KMS-11 (cell line): ENCODE measurements around the gene APBB1IP.

ENCODE experiments used
- H2AFZ ChIP-seq: fragments of 200-600 bp; sonication (generic); 2 replicates; pipeline ENCODE4 v1.6.1; 2016; ENCODE audit warnings: antibody characterized with exemption, mixed run types, low read depth
- H3K27ac ChIP-seq: fragments of 200-600 bp; sonication (generic); 2 replicates; pipeline ENCODE4 v1.6.1; 2016; ENCODE audit warnings: mild to moderate bottlenecking, mixed run types
- H3K27me3 ChIP-seq: fragments of 200-600 bp; sonication (generic); 2 replicates; pipeline ENCODE4 v1.6.1; 2017; ENCODE audit warnings: mild to moderate bottlenecking, low read depth, mixed run types, moderate library complexity; ENCODE audit not compliant: insufficient read depth
- H3K36me3 ChIP-seq: fragments of 200-600 bp; sonication (generic); 2 replicates; pipeline ENCODE4 v1.6.1; 2017; ENCODE audit warnings: mild to moderate bottlenecking, mixed run types; ENCODE audit not compliant: insufficient read depth
- H3K4me1 ChIP-seq: fragments of 200-600 bp; sonication (generic); 2 replicates; pipeline ENCODE4 v1.6.1; 2016; ENCODE audit warnings: mild to moderate bottlenecking, low read depth, mixed run types; ENCODE audit not compliant: poor library complexity, severe bottlenecking
- H3K4me2 ChIP-seq: fragments of 200-600 bp; sonication (generic); 2 replicates; pipeline ENCODE4 v1.7.0; 2016; ENCODE audit warnings: mild to moderate bottlenecking, mixed run types
- H3K4me3 ChIP-seq: fragments of 200-600 bp; sonication (generic); IDR thresholded peaks from 2 replicates; pipeline ENCODE4 v1.6.1; 2017; ENCODE audit warnings: low read depth, low read length, mixed read lengths; ENCODE audit not compliant: insufficient read depth
- H3K79me2 ChIP-seq: fragments of 200-600 bp; sonication (generic); 2 replicates; pipeline ENCODE4 v1.6.1; 2016; ENCODE audit warnings: low read depth, mixed run types; ENCODE audit not compliant: insufficient read depth
- H3K9ac ChIP-seq: fragments of 200-600 bp; sonication (generic); 2 replicates; pipeline ENCODE4 v1.6.1; 2016; ENCODE audit warnings: mild to moderate bottlenecking, mixed run types
- H4K20me1 ChIP-seq: fragments of 200-600 bp; sonication (generic); 2 replicates; pipeline ENCODE4 v1.6.1; 2016; ENCODE audit warnings: mild to moderate bottlenecking, mixed run types; ENCODE audit not compliant: insufficient read depth
- TF ChIP-seq, protein P1 (sequence below): fragments of 200-600 bp; sonication (generic); conservative IDR thresholded peaks from 2 replicates; pipeline ENCODE4 v1.6.1; 2017; ENCODE audit warnings: low read depth, mild to moderate bottlenecking, antibody characterized with exemption, low read length, moderate library complexity, mixed read lengths

APBB1IP gene

DNA sequence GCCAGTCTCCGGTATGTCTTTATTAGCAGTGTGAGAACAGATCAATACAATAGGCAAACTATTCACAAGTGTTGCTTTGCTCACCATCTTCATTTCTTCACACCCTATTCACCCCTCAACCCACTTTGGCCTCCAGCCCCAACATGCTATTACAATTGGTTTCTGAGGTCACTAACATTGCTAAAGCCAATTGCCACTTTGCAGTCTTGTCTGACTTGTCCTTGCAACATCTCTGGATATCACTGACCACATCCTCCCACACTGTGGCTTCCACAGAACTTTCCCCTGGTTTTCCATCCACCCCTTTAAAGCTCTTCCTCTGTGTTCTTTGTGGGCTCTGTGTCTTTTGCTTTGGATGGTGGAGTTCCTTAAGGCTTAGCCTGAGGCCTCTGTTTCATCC is 5.2 kb upstream of the APBB1IP start:
- no peaks in the 10 kb centered on the region for H3K36me3 ChIP-seq
- H3K4me1 ChIP-seq: no peaks in the 10 kb centered on the region
- H3K9ac ChIP-seq: no peak overlapping the region
- H3K4me3 ChIP-seq: no peak overlapping the region
- no peaks in the 10 kb centered on the region for H4K20me1 ChIP-seq
- no peak overlapping the region for H3K27ac ChIP-seq
- TF ChIP-seq, protein P1, sequence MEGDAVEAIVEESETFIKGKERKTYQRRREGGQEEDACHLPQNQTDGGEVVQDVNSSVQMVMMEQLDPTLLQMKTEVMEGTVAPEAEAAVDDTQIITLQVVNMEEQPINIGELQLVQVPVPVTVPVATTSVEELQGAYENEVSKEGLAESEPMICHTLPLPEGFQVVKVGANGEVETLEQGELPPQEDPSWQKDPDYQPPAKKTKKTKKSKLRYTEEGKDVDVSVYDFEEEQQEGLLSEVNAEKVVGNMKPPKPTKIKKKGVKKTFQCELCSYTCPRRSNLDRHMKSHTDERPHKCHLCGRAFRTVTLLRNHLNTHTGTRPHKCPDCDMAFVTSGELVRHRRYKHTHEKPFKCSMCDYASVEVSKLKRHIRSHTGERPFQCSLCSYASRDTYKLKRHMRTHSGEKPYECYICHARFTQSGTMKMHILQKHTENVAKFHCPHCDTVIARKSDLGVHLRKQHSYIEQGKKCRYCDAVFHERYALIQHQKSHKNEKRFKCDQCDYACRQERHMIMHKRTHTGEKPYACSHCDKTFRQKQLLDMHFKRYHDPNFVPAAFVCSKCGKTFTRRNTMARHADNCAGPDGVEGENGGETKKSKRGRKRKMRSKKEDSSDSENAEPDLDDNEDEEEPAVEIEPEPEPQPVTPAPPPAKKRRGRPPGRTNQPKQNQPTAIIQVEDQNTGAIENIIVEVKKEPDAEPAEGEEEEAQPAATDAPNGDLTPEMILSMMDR: no peak
- no peak overlapping the region for H2AFZ ChIP-seq
- H3K27me3 ChIP-seq: no peaks in the 10 kb centered on the region
- no peaks in the 10 kb centered on the region for H3K79me2 ChIP-seq
- no peak overlapping the region for H3K4me2 ChIP-seq

DNA sequence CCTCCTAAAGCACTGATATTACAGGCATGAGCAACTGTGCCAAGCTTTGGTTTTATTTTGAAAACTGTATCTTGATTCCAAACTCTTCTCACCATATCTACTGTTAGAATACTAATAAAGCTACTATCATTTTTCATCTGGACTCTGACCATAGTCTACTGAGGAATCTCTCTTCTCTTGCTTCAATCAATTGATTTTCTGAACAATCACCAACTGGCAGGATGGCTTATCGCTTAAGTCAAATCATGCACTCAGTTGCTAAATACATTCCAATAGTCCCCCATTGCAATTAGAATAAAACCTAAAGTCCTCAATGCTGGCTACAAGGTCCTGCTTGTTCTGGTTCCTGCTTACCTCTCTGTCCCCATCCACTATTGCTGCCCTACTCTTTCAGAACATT is 2.3 kb upstream of the APBB1IP start:
- no peak overlapping the region for H3K4me2 ChIP-seq
- H4K20me1 ChIP-seq: no peaks in the 10 kb centered on the region
- no peaks in the 10 kb centered on the region for H3K27me3 ChIP-seq
- H3K4me1 ChIP-seq: no peaks in the 10 kb centered on the region
- no peaks in the 10 kb centered on the region for H3K36me3 ChIP-seq
- TF ChIP-seq, protein P1: no peak
- no peak overlapping the region for H2AFZ ChIP-seq
- H3K9ac ChIP-seq: no peak overlapping the region
- H3K27ac ChIP-seq: no peak overlapping the region
- H3K79me2 ChIP-seq: no peaks in the 10 kb centered on the region
- no peak overlapping the region for H3K4me3 ChIP-seq

DNA sequence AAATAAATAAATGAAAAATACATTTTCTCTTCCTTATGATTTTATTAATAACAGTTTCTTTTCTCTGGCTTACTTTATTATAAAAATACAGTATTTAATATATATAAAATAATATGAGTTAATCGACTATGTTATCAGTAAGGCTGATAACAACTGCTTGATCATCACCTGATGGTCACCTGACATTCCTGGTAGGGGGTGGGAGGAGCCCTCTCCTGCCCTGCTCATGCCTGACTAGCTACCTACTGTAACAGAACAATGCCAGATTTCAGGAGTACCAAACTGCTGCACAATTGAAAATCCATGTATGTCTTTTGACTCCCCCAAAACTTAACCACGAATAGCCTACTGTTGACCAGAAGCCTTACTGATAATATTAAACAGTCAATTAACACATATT is 1.3 kb upstream of the APBB1IP start:
- TF ChIP-seq, protein P1: no peak
- Histone ChIP-seq H3K4me2 (no peak overlapping the region), H3K4me3 (no peak overlapping the region), H3K36me3 (no peaks in the 10 kb centered on the region), H3K9ac (no peak overlapping the region), H3K79me2 (no peaks in the 10 kb centered on the region), H3K4me1 (no peaks in the 10 kb centered on the region), H4K20me1 (no peaks in the 10 kb centered on the region), H3K27me3 (no peaks in the 10 kb centered on the region), H2AFZ (no peak overlapping the region), H3K27ac (no peak overlapping the region)

DNA sequence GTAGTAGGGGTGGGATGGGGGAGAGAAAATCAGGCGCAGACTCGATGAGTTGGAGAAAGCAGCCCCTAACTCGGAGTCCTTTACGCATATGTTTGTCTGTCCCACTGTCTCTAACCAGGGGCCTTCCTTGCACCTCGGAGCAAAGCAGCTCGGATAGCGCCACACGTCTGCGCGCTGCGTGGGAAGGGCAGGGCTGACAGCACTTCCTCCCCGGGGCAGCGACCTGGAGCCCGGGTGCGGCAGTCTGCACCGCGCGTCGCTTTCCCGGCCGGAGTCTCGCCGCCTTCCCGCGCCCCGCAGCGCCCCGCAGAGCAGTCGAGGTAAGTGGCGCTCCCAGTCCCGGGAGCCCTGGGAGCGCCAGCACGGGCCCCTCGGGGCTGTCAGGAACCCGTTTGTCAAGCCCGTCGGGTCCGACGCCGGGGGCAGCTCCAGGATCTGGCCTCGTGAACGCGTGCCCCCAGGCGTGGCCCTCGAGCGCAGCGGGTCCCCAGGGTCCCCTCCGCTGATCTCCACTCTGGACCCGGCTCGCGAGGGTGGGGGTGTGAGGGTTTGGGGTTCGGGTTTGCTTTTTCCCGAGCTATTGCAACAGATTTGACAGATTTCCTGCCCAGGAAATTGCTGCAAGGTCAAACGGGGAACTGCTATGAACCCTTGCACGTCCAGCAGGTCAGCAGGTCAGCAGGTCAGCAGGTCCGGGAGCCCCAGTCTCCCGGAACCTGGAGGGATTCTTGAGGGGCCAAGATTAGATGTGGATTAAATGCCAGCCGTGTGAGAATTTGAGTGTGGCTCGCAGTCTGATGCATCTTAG is 597 bp downstream of the APBB1IP start:
- no peaks in the 10 kb centered on the region for H3K79me2 ChIP-seq
- H3K27ac ChIP-seq: no peak overlapping the region
- no peaks in the 10 kb centered on the region for H4K20me1 ChIP-seq
- no peak overlapping the region for H3K4me2 ChIP-seq
- H3K4me3 ChIP-seq: no peak overlapping the region
- no peak overlapping the region; the same call in 1 of the 2 replicates for H3K9ac ChIP-seq
- no peaks in the 10 kb centered on the region for H3K27me3 ChIP-seq
- H3K36me3 ChIP-seq: no peaks in the 10 kb centered on the region
- TF ChIP-seq, protein P1: no peak
- H2AFZ ChIP-seq: peak overlapping the region; percentile 23; the same call in 1 of the 2 replicates
- no peaks in the 10 kb centered on the region for H3K4me1 ChIP-seq
